ENCODE data around the gene C1RL. TPM values are rescaled to one million over a fixed set of nuclear protein-coding genes. Genes with fewer than 3 reads are reported as not detected.
A peak's percentile ranks its signal among the peaks of the same experiment; 100 is the strongest.

C1RL gene, protein sequence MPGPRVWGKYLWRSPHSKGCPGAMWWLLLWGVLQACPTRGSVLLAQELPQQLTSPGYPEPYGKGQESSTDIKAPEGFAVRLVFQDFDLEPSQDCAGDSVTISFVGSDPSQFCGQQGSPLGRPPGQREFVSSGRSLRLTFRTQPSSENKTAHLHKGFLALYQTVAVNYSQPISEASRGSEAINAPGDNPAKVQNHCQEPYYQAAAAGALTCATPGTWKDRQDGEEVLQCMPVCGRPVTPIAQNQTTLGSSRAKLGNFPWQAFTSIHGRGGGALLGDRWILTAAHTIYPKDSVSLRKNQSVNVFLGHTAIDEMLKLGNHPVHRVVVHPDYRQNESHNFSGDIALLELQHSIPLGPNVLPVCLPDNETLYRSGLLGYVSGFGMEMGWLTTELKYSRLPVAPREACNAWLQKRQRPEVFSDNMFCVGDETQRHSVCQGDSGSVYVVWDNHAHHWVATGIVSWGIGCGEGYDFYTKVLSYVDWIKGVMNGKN
- total RNA-seq, result 26.7 and 28.8 TPM in 2 replicates

DNA sequence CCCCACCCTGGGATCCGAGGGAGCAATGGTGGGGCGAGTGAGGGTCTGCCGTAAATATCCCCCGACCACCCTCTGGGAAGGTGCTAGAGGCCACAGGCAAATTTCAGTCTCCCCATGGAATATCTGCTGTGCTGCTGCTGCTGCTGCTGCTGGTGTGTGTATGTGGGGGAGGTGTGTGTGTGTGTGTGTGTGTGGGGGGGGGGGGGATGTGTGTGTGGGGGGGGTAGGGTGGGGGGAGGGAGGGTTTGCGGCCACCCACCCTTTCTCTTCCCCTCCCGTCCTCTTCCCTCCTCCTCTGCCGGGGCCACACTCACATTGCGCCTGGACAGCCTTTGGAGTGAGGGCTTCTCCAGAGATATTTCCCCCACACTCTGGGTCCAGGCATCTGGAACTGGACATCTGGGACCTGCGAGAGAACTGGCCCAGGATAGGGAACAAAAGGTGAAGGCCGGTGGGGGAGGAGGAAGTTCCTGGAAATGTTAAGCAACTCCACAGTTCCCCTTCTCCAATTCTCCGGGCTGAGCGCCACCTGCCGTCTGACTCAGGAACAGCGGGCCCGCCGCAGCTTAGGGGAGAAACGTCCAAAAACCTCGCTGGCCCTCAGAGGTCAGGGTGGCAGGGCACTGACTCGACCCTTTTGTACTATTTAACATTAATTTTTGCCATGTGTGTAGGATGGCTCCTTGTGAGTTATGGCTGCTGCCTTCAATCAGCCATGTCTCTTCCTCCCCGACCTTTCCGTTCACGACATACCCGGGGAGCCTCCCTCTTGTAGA is at the start of gene C1RL:
Gene C1RL, minus strand, starts transcription at position 419 of the 776 bp plus-strand sequence. Its CDS starts 34 bp downstream, at position 385.
- peak; percentile 82 for DNase-seq

DNA sequence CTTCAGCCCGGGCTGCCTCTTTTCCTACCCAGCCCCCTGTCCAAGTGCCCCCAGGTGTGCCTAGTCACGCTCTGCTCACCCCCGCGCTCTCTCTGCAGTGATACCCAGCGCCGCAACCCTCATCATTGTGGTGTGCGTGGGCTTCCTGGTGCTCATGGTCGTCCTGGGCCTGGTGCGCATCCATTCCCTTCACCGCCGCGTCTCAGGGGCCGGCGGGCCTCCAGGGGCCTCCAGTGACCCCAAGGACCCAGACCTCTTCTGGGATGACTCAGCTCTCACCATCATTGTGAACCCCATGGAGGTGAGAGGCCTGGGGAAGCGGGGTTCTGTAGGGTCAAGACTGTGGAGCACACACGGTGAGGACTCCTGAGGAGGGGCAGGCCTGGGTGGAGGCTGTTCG is 48.4 kb upstream of the C1RL start:
- DNase-seq, result no peak

DNA sequence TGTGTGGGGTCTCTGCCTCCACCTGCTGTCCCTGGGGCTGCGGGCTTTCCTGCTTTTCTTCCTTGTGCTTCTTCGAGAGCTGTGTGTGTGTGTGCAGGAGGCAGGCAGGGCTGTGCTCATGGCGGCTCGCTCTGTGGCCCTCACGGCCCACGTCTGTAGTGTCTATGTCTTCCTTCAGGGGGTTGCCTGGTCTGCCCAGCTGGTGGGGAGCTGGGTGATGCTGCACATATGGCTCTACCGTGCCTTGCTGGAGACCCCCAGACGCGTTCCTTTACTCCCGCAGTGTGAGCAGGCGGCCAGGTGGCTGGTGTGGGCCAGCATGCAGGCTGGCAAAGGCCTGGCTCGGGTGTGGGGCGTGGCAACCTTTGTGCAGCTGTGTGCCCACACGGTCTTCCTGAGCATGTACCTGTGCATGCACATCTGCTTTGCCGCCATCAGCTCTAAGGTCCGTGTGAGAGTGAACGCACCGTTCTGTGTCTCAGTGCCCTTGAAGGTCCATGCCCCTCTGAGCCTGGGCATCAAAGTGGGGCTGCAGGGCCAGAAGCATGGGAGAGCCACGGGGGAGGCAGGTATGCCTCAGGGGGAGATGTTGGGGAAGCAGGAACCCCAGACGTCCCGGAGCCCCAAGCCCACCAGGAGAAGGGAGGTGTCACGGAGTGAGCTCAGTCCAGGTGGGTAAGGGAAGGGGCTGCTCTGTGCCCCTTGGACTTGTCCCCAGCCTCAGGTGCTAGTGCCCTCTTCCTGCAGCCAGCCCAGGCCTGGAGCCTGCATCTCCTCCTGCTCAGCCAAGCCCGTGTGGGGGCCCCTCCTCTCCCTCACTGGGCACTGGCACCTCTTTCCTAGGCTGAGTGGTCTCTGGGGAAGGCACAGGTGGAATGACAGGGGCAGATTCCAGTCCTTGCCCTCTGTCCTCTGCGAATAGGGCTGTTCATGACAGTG is 47.5 kb upstream of the C1RL start:
- DNase-seq, result no peak

DNA sequence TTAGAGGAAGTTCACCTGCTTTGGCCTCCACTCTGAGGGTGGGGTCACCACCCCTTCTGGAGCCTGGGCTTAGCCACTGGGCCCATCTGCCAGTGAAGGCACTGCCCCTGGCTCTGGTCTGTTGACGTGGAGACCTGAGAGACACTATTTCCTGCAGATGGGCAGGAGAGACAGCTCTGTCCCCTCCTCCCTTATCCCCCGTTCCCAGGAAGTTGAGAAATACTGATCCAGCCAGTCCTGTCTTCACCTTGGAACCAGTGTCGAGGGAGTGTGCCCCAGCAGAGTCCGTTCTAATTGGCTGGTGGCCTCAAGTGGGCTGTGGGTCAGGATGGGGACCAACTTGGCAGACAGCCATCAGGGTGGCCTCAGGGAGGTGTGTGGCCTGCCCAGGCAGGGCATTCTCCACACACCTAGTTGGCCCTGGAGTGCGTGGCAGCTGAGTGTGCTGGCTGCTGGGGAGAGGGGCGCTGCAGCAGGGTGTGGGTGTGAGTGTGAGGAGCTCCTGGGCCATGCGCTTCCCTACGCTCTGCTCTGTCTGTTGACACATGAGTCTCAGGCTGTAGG is 46.5 kb upstream of the C1RL start:
- DNase-seq, result no peak

DNA sequence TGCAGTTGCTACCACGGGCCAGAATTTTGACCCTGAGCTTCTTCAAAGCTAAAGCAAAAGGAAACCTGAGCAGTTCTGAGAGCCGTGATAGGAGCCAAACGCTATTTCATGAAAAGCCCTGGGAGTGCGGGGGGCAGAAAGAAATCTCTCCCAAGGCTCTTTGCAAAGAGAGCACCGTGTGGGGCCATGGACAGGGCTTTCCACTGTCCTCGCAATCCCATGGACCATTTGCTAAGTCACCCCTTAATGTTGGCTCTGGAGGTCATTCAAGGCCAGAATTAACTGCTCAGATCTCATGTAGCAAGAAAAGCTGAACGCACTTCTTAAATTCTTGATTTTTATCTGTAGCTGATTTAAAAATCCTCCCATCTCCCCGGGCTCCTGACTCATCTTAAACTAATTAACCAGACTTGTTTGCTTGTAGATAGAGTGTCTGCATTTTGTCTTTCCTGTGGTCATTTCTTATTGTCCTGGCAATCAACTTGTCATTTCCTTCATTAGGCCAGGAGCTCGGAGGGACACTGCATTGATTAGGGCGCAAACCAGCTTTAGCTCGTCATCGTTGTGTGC is 46.0 kb upstream of the C1RL start:
- peak; percentile 14 for DNase-seq

DNA sequence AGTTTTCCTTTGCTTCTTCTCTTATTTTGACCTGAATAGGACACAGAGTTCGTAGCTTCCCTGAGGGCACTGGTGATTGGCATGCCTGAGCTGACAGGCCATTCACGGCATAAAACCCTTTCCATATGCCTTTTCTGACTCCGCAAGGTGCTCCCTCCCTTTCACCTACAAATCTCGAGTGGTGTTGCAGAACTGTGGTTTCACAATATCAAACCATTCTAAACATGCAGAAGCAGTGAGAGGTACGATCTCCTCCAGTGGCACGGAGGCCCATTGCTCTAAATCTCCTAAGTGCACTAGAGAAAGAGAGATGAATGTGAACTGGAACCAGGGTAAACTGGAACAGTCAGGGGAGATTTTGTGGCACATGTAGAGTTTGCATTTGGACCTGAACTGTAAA is 45.0 kb upstream of the C1RL start:
- DNase-seq, result no peak

DNA sequence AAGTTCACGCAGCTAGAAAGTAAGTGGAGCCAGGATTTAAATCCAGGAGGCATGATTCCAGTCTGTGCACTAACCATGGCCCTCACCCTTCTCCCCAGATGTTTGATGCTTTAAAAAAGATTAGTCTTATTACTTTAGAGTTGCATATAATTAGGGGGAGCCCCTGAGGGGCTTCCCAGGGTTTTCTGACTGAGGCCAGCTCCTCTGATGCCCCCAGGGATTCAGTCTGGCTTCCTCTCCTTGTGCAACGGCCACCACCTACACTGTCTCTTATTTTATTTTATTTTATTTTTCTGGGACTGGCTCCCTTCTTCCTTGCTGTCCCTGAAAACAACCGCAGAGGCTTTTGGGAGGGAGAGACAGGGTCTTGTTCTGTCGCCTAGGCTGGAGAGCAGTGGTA is 43.8 kb upstream of the C1RL start:
- no peak for DNase-seq

DNA sequence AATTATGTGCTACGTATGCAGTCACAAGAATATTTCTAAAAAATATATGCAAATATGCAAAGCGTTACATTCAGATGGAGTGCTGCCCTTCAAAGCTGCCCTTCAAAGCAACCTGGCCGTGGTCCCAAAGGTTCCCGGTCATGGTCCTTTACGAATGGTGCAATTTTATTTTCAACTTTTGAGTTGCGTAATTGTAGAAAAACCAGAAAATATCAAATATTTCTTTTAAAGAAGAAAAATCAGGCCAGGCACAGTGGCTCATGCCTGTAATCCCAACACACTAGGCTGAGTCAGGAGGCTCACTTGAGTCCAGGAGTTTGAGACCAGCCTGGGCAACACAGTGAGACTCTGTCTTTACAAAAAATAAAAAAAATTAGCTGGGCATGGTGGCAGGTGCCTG is 42.5 kb upstream of the C1RL start:
- no peak for DNase-seq

DNA sequence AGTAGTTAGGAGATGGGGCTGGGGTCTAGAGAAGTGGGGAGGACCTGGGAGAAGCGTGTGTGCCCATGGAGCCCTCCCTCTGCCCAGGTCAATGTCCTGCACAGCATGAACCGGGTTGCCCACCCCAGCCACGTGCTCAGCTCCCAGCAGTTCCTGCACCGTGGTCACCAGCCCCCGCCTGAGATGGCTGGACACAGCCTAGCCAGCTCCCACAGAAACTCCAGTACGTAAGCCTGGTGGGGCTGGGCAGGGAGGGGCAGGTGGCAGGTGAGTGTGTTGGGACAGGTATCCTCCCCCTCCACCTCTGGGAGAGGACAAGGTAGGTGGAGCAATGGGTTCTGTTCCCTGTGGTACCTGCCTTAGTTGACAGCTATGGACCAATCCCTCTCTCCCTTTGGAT is 41.8 kb upstream of the C1RL start:
- DNase-seq, result no peak

DNA sequence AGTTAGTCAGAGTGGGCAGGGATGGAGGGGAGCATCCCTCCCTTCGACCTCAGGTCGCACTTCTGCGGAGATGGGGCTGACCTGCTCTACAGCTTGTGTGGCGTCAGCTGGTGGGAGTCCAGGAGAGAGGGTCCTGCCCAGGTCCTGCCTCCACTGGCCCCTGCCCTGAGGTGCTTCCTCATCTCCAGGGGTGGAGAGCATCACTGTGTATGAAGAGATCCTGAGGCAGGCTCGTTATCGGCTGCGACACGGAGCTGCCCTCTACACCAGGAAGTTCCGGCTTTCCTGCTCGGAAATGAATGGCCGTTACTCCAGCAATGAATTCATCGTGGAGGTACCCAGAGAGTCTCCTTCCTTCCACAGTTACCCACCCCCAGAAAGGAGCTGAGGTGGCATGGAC is 41.3 kb upstream of the C1RL start:
- peak; percentile 68 for DNase-seq

DNA sequence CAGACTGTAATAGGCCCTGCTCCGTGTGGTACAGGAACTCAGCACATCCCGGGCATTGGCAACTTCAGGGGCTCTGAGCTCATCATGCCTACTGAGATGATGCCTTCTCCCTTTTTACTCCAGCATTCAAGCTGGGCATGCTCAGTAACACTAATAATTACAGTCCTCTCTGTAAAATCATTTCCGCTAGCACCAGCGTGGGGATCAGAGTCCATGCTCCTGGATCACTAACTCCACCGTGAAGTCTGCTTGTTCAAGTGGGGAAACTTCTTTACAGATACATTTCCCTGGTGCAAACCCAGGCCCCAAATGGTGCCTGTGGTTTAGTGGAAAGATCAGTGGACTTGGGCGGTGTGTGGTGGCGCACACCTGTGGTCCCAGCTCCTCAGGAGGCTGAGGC is 37.9 kb upstream of the C1RL start:
- DNase-seq, result no peak

DNA sequence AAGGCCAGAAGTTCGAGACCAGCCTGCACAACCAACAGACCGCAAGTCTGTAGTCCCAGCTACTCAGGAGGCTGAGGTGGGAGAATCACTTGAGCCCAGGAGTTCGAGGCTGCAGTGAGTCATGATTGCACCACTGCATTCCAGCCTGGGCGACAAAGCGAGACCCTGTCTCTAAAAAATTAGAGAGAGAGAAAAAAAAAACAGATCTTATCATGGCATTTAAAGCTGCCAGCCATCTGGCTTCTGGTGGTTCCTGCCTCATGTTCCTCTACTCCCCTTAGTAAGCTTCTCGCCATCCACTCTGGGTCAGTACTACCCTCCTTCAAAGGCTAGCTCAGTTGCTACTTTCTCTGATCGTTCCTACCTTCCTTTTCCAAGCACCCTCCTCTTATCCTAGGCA is 37.2 kb upstream of the C1RL start:
- no peak for DNase-seq

DNA sequence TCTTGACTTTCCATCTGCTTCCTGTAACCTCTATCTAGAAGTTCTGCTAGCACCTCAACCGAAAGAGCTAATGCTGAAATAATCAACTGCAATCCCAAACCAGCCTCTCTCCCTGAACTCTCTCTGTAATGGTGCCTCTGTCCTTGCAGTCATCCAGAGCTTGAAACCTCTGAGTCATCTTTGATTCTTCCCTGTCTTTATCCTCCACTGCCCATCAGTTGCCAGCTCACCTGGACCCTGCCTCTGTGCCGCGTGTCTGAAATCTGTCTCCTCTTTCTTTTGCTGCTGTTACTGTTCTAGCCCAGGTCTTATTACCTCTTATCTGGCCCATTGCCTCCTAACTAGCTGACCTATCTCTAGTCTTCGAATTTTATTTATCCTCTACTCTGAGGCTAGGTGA is 36.7 kb upstream of the C1RL start:
- no peak for DNase-seq

DNA sequence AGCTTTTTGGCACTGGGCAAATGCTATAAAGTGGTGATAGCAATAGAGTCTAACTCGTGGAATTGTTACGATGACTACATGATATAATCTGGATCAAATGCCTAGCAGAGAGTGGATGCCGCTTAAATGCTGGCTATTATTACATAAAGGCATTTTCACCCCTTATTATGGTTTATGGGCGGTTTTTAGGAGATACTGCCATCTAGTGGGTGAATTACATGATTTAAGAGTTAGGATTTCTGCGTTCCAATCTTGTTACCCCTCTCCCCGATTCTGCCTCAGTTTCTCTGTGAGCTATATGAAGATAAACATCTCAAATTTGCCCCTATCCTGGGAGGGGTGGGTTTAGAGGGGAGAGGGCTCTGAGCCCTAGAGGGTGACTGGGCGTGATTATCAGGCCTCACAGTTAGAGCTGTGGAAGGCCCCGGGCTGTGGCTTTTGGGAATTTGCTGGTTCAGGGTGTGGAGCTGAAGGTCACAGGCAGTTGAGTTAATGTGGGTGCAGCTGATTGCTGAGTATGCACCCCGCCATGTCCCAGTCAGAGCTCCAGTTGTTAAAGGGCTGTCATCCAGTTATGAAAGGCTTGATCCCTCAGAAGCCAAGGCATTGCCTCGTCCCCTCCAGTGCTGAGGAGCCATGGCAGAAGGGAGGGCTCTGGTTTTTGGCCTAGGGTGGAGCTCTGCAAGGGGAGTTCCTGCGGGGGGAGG is 35.6 kb upstream of the C1RL start:
- peak; percentile 64 for DNase-seq

DNA sequence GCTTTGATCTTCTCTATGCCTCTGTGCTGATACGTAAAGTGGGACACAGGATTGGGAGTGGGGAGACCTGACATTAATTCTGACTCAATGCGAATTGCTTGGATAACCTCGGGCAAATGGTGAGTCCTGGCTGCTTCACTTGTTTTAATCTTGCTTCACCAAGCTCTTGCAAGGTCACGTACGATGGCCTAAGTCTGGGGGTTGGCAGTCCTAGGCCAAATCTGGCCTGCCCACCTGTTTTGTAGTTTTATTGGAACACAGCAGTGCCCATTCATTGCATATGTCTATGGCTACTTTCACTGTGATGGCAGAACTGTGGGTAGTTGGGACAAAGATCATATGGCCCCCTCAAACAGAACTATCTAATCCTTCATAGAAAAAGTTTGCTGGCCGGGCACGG is 34.5 kb upstream of the C1RL start:
- DNase-seq, result no peak

DNA sequence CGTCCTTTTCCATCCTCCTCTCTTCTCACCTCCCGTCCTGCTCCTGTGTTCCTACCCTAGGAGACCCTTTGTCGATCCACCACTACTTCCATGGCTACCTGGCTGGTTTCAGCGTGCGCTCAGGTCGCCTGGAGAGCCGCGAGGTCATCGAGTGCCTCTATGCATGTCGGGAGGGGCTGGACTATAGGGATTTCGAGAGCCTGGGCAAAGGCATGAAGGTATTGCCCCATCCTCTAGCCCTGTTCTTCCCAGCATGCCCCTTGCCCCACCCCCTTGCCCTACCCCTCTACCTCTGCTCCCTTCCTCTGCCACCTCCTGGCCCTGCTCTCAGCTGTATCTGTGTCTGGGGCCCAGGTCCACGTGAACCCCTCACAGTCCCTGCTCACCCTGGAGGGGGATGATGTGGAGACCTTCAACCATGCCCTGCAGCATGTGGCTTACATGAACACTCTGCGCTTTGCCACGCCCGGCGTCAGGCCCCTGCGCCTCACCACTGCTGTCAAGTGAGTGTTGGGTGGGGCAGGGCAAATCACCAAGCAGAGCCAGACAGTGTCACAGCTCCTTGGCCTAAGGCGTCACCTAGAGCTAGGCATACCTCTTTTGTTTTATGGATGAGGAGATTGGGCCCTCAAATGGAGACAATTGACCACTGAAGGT is 33.9 kb upstream of the C1RL start:
- no peak for DNase-seq

DNA sequence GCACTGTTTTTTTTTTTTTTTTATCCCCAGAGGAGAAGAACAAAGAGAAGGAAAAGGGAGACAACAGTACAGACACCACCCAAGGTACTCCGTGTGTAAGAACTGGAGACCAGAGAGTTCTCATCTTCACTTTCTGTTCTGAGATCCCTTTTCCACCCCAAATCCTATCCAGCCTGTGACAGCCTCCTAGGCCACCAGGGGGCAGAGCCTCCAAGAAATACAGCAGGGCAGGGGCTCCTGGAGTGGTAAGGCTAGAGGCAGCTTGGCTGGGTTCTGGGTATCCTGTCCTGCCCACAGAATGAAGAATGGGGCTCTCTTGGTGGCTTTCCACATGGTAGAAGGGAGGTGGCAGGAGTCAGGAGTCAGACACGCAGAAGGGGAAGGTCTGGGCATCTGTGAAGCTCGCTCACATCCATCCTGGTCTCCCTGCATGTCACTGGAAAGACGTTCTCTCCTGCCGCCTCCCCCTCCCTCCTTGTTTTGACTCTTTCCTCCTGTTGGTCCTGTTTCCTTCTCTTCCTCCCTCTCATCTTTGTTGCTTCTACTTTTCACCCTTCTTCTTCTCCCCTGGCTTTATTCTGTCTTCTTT is 33.1 kb upstream of the C1RL start:
- DNase-seq, result peak; percentile 81

DNA sequence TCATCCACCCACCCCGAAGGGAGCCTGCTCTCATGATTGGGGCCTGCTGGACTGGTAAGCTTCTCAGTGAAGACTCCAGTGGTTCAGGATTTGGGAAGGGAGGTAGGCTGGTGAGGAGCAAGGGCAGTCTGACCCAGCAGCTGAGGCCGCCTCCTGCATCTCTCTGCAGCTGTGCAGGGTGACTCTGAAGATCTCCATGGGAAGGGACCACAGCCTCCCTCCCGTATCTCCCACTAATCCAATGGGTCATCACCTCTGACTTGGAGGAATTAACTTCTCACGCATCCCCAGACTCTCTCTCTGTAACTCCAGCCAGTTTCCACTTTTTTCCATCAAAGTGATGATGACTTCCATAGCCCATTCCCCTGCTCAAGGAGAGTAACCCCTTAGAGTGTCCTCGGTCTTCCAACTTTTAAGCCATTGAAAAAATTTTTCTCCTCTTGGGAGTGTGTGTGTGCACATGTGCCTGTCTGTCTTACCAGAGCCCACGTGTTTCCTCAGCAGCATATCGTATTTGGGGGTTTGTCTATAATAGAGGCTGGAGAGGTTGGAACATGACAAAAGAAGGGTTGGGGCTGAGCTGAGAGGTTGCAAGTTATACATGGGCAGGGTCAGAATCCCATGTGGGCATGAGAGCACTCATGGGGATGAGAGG is 32.5 kb upstream of the C1RL start:
- no peak for DNase-seq

DNA sequence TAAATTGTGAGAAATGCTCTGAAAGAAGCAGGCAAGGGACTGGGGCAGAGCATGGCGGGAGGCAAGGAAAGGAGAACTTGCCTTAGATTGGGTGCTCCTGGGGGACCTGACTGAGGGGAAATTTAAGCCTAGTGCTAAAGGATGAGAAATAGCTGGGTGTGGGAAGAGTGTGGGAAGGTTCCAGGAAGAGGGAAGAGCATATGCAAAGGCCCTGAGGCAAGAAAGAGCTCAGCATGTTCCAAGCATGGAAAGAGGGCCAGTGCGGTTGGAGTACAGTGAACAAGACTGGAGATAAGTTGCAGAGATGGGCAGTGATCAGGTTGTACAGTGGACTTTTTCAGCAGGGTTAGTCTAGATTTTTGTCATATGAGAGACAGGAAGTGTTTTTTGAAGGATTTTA is 30.2 kb upstream of the C1RL start:
- no peak for DNase-seq

DNA sequence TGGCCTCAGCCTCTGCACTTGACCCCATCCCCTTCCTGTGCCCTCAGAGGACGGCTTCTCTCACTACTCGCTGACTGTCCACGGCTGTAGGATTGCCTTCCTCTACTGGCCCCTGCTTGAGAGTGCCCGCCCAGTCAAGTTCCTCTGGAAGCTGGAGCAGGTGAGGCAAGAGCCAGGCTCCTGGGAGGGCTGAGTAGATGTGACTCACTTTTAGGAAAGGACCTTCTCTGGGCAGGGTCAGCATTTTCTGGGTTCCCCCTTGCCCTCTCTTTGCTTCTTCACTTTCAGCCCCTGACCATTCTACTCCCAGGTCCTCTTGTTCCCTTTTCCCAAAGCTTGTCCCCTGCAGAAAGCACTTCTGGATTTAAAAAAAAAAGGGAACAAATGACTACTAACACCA is 28.9 kb upstream of the C1RL start:
- no peak for DNase-seq

All from dermis blood vessel endothelial cell (primary cell).